K562 (cell line): Measurements from ENCODE around the gene SEC22C. TPM values are rescaled to one million over a fixed set of nuclear protein-coding genes. Genes with fewer than 3 reads are reported as not detected.
A peak's percentile ranks its signal among the peaks of the same experiment; 100 is the strongest.

Source experiments
- BHLHE40 ChIP-seq: IDR thresholded peaks from 2 replicates; pipeline ENCODE4 v1.6.1; 2011; ENCODE audit warnings: low read length, improper control_type of control experiment
- CBX2 ChIP-seq: fragments of 200-600 bp; sonication (generic); IDR thresholded peaks from one replicate; pipeline ENCODE4 v1.6.1; 2012; ENCODE audit warnings: mild to moderate bottlenecking, low read length, inconsistent platforms; ENCODE audit not compliant: insufficient read depth, poor library complexity, severe bottlenecking
- CBX5 ChIP-seq: IDR thresholded peaks from 2 replicates; pipeline ENCODE4 v1.6.1; 2014; ENCODE audit warnings: low read depth, borderline replicate concordance
- CSDE1 ChIP-seq, 2 experiments: fragments of 450-650 bp; IDR thresholded peaks; 2 replicates each; pipeline ENCODE4 v1.6.1; 2016; ENCODE audit warnings: mild to moderate bottlenecking in 1 of 2
- MAFF ChIP-seq: IDR thresholded peaks from 2 replicates; pipeline ENCODE4 v1.6.1; 2012; ENCODE audit warnings: low read length, improper control_type of control experiment
- PHB2 ChIP-seq: fragments of 450-650 bp; IDR thresholded peaks from 2 replicates; pipeline ENCODE4 v1.6.1; 2017; ENCODE audit warnings: low read depth
- POLR2H ChIP-seq: IDR thresholded peaks from 2 replicates; pipeline ENCODE4 v1.6.1; 2016; ENCODE audit warnings: missing genetic modification characterization, low read depth, mild to moderate bottlenecking, control low read depth, missing compliant biosample characterization, moderate library complexity
- PRDM10 ChIP-seq: fragments of 450-650 bp; IDR thresholded peaks from 2 replicates; pipeline ENCODE4 v1.6.1; 2018; ENCODE audit not compliant: partially characterized antibody
- SIX5 ChIP-seq, 2 experiments: IDR thresholded peaks; 2 replicates each; pipeline ENCODE4 v1.6.1; 2011; ENCODE audit warnings: low read length in 2 of 2, borderline replicate concordance in 1 of 2, low read depth in 1 of 2, mild to moderate bottlenecking in 1 of 2, moderate library complexity in 1 of 2; ENCODE audit not compliant: insufficient read depth in 1 of 2
- SMARCA5 ChIP-seq: fragments of 450-650 bp; IDR thresholded peaks from 2 replicates; pipeline ENCODE4 v1.6.1; 2016
- SMARCE1 ChIP-seq: fragments of 450-650 bp; IDR thresholded peaks from 2 replicates; pipeline ENCODE4 v1.7.1; 2016; ENCODE audit warnings: mild to moderate bottlenecking
- ZEB2 ChIP-seq: fragments of 450-650 bp; IDR thresholded peaks from 2 replicates; pipeline ENCODE4 v1.6.1; 2016
- ZFX ChIP-seq: sonication (generic); formaldehyde crosslinking; IDR thresholded peaks from 2 replicates; pipeline ENCODE4 v1.8.0; 2022; ENCODE audit warnings: mild to moderate bottlenecking, missing genetic modification reagents, moderate library complexity
- ZNF121 ChIP-seq: sonication (generic); formaldehyde crosslinking; conservative IDR thresholded peaks from 2 replicates; pipeline ENCODE4 v1.8.0; 2022; ENCODE audit warnings: missing genetic modification reagents
- ZNF253 ChIP-seq: fragments of 250-450 bp; sonication (Bioruptor Pico); conservative IDR thresholded peaks from 2 replicates; pipeline ENCODE4 v1.6.1; 2021; ENCODE audit warnings: mild to moderate bottlenecking
- ZNF318 ChIP-seq, 2 experiments: fragments of 450-650 bp; IDR thresholded peaks; 2 replicates each; pipeline ENCODE4 v1.6.1; 2016; ENCODE audit warnings: mild to moderate bottlenecking in 2 of 2, borderline replicate concordance in 1 of 2, low read depth in 1 of 2, moderate library complexity in 1 of 2
- ZNF830 ChIP-seq: fragments of 250-450 bp; sonication (Bioruptor Pico); IDR thresholded peaks from 2 replicates; pipeline ENCODE4 v1.5.0; 2021; ENCODE audit warnings: mild to moderate bottlenecking
- polyA plus RNA-seq, 8 experiments: library from polyadenylated mRNA; depleted of rRNA in 4 of 8; stranded (reverse) in 5 of 8; unstranded in 3 of 8; fragments of >200 nt; fragmentation: Nextera tagmentation in 2 of 8; fragmentation: Illumina TruSeq in 1 of 8; extraction: Ambion mirVana in 2 of 8; extraction: Trizol in 1 of 8; gene quantifications; 2 replicates each; pipeline versions ENCODE4 v1.2.1 to v1.2.3, GENCODE V29; 2011 to 2014; ENCODE audit warnings: inconsistent platforms in 1 of 8, missing spikeins in 1 of 8
- total RNA-seq, 7 experiments: library from RNA; depleted of rRNA in 6 of 7; stranded (reverse); fragments of >200 nt in 6 of 7; fragmentation: Illumina TruSeq in 2 of 7; extraction: Trizol in 2 of 7; gene quantifications; 2 replicates each; pipeline versions ENCODE4 v1.2.1 to v1.2.3, GENCODE V29; 2011 to 2021; ENCODE audit warnings: low replicate concordance in 1 of 7

The SEC22C gene
- total and polyA plus RNA-seq, 9 of the 15 experiments (the other 6 are each of a cell fraction or from before 2014, with no cell fraction given) = 35.6 to 68.4 (median 50.7) TPM

- TF ChIP-seq ZNF318 (IDR thresholded peaks at IDR 0.05; ENCODE audit: borderline replicate concordance in 1 of 2, low read depth in 1 of 2) (no peak), SIX5 (IDR thresholded peaks at IDR 0.05; ENCODE audit: borderline replicate concordance in 1 of 2, insufficient read depth in 1 of 2, low read depth in 1 of 2, low read length in 2 of 2) (no peak), ZFX (CRISPR knock-in tag) (peak; percentile 98), ZEB2 (peak; percentile 70; the same call in 1 of the 2 replicates), PHB2 (no peak; the same call in 1 of the 2 replicates), ZNF253 (no peak), PRDM10 (peak; percentile 71), MAFF (peak; percentile 65; the same call in 1 of the 2 replicates), POLR2H (tag) (peak; percentile 89), ZNF121 (CRISPR knock-in tag) (no peak), CBX2 (no peak), ZNF830 (0 out of 2 replicates have a peak, but pooled peaks have one; percentile 55), SMARCE1 (0 out of 2 replicates have a peak, but pooled peaks have one; percentile 12), CBX5 (no peak; the same call in 1 of the 2 replicates), SMARCA5 (no peak), BHLHE40 (peak; percentile 55), CSDE1 (IDR thresholded peaks at IDR 0.05) (no peak)
Measured at GRCh38 chr3:42600111-42600957, 18.6 kb upstream of the SEC22C start, which contains the start of gene NKTR (continued).
